Stimulated activated CD4-positive, alpha-beta T cell treated with anti-CD3 and anti-CD28 coated beads, Interleukin-1b, Interleukin-23, amount 100 ng/mL, for 1 hour (primary cell): ENCODE data around the gene MYL10.

Source experiments
- DNase-seq, 2 donors: peaks; one replicate each; pipeline ENCODE4 v3.0.0-alpha.2; 2020; ENCODE audit warnings: low read depth in 2 of 2

MYL10 gene

DNA sequence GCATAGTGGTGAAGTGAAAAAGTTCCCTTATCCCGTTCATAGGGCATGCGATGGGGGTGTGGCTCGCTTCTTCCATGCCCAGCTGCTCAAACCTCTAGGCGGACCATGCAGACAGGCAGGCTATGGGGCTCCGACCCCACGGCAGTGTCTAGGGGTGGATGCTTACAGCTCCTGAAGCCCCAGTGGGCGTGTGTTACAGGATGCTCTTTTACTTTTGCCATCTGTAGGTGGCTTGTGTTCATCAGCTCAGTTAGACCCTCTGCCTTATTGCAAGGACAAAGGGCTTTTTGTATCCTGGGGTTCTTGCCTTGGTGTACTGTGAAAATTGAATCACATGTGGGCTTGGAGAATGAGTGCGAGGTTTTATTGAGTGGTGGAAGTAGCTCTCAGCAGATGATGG, at the start of gene MYL10:
TSS of gene MYL10 (minus strand) at position 126 of the 400 bp plus-strand sequence. CDS start 178 bp downstream, outside the sequence.
- DNase-seq = no peak

DNA sequence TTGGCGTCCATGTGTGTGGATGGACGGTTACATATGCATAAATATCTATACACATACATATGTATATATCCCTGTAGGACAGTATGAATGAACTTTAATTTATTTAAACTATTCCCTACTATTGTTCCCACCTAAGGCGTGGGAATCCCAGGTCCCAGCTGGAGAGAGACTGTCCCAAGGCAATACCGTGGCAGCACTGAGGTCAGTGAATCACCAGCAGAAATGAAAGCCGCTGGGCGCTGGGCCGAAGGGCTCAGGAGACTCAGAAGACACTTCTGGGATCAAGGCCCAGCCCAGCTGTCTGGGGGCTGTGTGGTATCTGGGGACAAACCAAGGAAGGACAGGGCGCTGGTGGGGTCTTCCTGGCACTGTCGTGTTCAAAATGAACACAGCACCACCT, 49.6 kb upstream of the MYL10 start:
- no peak for DNase-seq

DNA sequence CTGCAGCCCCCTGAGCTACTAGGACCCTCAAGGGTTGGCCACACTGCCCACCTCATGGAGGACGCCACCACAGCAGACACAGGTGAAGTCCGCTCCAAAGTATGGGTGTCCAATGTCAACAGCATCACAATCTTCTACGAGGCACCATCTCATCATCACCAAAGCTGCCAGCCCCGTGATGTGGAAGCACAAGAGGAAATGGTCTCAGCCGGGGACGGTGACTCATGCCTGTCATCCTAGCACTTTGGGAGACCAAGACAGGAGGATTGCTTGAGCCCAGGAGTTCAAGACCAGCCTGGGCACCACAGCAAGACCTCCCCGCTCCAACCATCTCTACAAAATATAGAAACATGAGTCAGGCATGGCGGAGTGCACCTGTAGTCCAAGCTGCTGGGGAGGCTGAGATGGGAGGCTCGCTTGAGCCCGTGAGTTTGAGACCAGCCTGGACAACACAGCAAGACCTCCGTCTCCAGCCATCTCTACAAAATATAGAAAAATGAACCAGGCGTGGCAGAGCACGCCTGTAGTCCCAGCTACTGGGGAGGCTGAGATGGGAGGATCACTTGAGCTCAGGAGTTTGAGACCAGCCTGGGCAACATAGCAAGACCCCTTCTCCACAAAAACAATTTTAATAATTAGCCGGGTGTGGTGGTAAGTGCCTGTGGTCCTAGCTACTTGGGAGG, 48.8 kb upstream of the MYL10 start:
- DNase-seq = no peak

DNA sequence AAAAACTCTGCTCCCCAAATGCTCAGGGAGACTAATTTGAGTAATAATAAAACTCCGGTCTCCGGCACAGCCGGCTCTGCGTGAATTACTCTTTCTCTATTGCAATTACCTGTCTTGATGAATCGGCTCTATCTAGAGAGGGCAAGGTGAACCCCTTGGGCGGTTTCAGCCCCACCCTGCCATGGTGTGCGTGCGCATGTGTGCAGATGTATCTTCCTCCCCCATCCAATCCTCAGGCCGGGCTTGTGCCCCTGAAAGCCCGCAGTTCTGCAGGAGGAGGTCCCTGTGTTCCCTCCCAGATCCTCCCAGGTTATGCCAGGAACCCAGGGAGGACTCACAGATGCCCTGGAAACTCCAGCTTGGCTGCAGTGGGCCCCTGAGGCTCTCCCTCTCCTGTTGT, 48.3 kb upstream of the MYL10 start:
- DNase-seq = no peak

DNA sequence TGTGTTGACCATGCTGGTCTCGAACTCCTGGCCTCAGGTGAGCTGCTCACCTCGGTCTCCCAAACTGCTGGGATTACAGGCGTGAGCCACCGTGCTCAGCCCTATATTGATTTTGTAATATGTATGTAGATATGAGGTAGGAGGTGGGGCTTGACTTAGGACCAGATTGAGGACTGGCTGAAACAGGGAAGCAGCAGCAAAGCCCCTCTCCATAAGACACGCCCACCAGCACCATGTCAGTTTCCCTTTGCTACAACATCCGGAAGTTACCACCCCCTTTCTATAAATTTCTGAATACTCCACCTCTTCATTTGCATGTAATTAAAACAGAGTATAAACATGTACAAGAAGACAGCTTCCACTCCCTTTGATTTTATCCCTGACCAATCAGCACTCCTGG, 47.9 kb upstream of the MYL10 start:
- no peak for DNase-seq

DNA sequence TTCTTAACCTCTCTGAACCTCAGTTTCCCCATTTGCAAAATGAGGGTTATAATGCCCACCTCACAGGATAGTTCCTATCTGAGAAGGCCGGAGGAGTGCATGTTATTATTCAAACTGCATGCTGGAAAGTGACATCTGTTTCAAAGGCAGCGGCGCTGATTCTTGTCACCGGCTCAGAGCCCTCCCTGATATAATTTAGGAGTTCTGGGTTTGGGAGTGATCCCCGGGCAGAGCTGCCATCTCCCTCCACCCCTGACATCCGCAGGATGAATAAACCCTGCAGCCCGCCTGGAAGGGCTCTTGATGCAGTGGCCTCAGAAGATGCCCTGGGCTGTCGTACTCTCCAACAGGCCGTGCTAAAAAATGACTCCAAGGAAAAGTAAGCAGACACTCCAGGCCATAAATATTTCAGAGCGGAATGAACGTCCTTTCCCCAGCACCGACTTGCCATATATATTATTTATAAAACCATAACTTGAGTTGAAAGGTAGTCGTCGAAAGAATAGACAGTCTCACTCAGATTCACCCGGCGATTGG, 47.0 kb upstream of the MYL10 start:
- no peak for DNase-seq

DNA sequence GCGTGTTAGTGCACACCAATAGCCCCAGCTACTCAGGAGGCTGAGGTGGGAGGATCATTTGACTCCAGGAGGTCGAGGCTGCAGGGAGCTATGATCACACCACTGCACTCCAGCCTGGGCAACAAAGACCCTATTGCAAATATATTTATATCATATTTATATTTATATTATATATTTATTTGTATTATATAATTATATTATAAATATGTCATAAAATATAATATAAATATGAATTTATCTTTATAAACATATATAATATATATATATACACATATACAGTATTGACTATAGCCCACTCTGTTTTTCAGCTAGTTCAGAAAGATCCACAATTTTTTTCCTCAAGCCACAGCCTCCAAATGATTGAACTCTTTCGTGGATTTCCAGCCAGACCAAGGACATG, 45.3 kb upstream of the MYL10 start:
- DNase-seq = no peak

DNA sequence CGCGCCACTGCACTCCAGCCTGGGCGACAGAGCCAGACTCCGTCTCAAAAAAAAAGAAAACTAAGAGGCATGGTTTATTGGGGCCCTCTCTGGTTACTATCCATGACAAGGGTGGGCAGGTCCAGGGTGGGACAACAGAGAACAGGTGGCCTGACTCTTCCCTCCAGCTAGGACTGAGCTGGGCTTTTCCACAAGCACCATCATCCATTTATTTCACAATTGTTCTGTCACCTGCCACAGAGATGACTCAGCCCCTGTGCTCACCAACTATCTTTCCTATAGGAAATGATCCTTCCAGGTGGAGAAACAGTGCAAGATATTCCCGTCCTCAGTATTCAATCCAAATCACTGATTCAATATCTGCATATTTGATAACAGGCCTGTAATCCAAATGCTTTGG, 44.9 kb upstream of the MYL10 start:
- no peak for DNase-seq

DNA sequence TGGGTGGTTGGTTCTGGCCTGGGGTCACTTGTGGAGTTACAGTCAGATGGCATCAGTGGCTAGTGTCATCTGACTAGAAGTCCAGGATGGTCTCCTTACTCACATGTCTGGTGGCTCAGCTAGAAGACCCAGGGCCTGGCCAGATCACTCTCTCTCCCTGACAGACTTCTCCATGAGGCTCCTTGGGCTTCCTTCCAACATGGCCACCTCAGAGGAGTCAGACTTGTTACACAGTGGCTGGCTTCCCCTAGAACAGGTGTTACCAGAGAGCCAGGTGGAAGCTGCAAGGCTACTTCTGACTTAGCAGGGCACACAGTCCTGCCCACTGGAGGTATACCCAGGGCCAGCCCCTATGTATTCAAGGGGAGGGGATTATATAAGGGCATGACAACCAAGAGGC, 44.2 kb upstream of the MYL10 start:
- no peak for DNase-seq

DNA sequence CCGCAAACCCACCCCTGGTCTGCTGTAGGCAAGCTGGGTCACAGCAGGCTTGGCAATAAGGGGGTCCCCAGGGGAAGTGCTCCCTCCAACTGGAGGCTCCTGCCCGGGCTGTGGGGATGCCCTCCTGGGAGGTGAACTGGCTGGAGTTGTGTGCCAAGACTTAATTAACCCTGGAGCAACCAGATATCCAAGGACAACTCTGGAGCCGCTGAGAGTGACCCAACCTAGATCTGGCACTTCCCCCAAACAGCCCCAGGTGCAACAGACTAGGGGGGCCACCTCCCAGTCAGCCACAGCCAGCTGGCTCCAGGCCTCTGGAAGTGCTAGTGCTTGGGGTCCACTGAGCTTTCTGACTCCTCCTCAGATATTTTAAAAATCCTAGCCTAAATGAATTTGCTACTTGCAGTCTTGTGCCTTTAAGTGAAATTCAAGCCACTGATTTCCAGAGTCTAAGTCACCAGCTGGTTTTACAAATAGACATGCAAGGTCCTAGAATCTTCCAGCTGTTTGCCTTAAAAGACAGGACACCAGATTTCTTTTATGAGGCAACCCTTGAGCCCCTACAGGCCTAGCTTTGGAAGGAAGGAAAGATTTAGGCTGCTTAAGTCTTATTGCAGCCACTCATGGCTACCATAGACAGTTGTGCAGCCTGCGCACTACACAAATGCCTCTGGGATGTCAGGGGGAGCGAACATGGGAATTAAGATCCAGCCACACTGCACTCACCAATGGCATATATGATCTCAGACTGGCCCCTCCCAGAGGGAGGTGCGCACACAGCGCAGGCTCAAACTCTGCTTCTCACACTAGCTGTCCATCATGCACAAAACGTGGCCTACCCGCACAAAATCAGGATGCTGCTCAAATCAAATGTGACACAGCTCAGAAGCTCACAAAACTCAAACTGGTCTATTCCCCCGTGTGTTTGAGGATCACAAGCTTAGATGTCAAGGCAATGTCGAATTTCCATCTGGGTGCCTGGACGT, 42.6 kb upstream of the MYL10 start:
- no peak for DNase-seq

DNA sequence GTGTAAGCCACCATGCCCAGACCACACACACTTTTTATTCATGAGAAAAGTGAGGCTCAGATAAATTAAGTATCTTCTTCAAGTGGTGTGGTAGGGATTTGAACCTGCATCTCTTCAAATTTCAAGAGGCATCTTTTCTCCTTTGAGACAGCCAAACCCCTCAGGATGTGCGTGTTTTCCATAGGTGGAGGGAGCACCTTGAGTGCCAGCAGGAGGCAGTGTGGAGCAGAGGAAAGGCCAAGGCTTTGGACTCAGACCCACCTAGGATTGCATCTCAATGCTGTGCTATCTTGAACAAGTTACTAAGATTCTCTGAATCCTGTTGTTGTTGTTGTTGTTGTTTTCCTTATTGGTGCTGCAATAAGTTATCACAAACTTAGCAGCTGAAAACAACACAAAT, 40.2 kb upstream of the MYL10 start:
- DNase-seq = no peak

DNA sequence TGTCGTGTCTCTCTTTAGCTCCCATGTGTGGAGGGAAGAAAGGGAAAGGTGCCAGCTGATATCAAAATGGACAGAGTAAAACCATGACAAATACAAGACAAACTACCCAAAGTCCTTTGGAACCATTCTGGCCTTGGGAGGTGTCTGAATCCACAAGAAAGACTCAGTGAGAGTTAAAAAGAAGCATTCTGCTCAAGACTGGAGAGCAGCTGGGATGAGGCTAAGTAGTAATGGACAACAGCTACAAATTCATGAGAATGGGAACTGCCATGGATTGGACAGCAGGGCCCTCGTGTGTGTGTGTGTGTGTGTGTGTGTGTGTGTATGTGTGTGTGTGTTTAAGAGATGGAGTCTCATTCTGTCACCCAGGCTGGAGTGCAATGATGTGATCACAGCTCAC, 39.6 kb upstream of the MYL10 start:
- no peak for DNase-seq

DNA sequence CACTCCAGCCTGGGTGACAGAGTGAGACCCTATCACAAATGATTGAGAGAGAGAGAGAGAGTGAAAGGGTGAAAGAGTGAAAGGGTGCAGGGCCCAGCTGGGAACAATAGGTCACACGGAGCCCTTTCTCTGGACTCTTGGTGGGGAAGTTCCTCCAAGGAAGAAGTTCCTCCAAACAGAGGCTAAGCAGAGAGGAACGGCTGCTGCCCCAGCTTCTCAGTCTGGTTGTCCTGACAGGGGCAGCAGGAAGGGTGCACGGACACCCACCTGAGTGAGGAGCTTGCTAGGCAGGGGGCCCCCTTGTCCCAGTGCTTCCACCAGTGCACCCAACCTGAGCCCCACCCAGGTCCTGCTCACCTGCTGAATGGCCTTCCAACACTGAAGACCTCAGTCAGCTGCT, 38.8 kb upstream of the MYL10 start:
- DNase-seq = no peak

DNA sequence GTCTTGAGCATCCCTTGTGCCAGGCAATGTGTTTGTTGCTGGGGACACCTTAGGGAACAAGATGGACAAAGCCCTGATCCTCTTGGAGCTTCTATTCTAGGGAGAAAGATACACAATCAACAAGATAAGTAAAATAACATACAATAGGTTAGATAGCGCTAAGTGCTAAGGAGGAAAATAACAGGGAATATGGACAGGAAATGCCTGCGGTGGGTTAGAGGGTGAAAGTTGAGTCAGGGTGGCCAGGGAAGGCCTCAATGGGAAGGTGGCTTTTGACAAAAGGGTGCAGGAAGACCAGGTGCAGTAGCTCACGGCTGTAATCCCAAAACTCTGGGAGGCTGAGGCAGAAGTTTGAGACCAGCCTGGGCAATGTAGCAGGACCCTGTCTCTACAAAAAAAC, 38.3 kb upstream of the MYL10 start:
- DNase-seq = no peak

DNA sequence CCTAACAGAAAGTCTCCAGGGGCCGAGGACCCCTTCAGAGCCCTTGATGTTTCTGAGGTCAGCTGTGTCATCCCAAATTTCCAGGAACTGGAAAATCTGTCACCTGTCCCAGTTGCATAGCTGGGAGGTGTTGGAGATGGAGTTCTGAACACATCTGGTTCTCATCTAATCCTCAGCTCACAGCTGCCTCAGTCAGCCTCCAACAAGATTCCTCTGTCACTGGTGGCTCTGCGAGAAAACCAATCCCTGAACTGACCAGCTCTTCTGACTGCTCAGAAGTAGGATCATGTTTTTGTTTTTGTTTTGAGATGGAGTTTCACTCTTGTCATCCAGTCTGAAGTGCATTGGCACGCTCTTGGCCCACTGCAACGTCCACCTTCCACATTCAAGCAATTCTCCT, 37.6 kb upstream of the MYL10 start:
- DNase-seq = no peak

DNA sequence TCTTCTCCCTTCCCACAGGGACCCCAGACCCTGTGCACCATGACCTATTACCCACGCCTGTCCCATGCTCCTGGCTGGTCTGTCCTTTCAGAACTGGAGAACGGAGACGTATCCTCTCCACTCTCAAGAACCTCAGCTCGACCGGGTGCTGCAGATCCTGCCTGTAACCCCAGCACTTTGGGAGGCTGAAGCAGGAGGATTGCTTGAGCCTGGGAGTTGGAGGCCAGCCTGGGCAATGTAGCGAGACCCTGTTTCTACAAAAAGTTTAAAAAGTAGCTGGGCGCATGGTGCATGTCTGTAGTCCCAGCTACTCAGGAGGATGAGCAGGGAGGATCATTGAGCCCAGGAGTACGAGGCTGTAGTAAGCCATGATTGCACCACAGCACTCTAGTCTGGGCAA, 37.2 kb upstream of the MYL10 start:
- no peak for DNase-seq

DNA sequence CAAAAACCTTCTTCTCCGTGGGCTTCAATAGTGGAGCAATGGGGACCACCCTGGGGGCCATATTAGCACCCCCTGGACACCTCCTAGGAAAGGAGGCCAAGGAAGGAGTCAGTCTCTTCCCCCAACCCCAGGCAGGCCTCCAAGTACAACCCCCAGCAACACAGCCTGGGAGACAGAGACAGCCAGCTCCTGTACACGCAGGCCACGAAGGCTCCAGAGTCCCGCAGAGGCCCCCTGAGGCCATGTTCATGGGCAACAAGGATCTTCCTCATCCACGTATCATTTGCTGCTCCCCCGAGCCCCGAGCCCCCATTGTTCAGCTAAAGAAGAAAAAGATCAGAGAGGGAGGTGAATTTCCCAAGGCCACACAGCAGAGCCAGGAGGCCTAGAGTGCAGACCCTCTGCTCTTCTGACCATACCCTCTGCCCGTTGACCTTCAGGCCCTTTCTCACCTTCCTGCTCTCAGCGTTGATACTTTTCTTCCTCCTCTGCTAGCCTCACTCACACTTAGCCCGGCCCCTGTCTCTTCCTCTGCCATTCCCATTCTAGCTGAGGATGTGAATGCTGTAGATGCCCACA, 35.9 kb upstream of the MYL10 start:
- no peak for DNase-seq

DNA sequence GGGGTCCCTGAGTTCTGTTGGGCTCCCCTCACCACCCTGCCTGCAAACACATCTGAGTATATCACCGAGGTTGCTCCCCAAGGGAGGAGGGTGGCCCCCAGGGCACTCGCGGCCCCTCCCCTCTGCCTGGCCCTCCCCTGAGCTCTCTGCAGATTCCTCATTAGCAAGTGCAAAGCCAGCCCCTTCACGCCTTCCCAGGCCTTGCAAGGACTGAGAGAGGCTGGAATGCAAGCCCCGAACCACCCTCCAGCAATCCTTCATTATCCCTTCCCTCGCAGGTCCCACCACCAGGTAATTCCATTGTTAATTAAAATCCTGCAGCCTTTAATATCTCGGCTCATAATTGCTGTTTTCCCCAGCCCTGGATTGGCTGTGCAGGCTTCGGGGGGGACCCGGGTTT, 35.3 kb upstream of the MYL10 start:
- no peak for DNase-seq

DNA sequence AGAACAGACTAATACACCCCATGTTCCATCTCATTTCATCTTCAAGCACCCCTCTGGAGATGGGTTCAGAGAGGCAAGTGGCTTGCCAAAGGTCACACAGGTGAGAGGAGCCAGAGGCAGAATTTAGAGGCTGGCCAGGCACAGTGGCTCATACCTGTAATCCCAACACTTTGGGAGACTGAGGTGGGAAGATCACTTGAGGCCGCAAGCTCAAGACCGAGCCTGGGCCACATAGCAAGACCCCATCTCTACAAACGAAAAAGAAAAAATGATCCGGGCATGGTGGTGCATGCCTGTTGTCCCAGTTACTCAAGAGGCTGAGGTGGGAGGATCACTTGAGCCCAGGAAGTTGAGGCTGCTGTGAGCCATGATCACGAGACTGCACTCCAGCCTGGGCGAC, 34.7 kb upstream of the MYL10 start:
- DNase-seq = no peak

DNA sequence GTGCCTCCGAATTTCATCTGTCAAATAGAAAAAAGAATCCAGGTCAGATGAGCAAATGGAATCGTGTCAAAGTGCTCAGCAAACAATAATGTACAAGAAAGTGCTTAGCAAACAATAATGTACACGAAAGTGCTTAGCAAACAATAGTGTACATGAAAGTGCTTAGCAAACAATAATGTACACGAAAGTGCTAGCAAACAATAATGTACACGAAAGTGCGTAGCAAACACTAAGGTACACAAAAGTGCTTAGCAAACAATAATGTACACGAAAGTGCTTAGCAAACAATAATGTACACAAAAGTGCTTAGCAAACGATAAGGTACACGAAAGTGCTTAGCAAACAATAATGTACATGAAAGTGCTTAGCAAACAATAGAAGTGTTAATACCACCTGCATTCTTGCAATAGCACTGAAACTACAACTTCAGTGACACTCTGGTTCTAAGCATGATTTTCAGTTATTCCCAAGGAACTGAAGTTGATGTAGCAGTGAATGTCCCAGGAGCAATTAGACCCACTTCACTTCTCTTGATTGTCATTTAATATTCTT, 33.4 kb upstream of the MYL10 start:
- no peak for DNase-seq

DNA sequence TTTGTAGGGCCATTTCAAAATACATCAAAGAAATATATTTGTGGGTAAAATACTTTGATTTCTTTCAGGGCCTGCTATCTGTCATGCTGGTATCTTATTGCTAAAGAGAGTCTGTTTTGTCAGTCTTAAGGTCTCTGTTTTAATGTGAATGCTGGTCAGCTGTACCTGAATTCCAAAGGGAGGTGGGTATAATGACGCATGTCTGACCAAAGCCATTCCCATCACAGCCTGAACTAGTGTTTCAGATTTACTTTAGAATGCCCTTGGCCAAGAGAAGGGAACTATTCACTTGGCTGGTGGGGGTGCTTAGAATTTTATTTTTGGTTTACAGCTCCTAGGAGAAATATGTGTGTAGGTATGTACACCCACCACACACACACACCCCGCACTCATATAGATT, 30.6 kb upstream of the MYL10 start:
- DNase-seq = no peak

DNA sequence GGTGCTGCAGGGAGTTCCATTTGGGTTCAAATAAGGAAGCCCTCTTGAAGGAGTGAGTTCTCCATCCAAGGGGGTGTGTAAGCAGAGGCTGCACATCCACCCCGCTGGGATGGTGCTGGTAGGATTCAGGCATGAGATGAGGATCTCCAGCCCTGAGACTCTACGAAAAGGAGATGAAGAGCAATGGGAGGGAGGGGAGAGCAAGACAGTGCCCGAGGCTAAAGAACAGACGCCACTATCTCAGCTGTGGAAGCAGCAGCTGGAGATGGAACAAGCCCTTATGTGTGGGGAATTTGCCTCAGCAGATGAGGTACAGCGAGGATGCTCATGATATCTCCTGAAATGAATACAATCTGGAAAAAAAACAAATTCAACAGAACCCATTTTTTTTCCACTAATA, 28.1 kb upstream of the MYL10 start:
- no peak for DNase-seq
